Activated CD4-positive, alpha-beta T cell treated with anti-CD3 and anti-CD28 coated beads for 48 hours (primary cell): ENCODE data around the gene SLC16A8.

Experiments
- DNase-seq: peaks from one replicate; pipeline ENCODE4 v3.0.0-alpha.2; 2020

Gene SLC16A8

GRCh38 chr22:38070250-38070921, 13.6 kb downstream of the SLC16A8 start:
- DNase-seq = no peak

GRCh38 chr22:38069372-38070249, 14.4 kb downstream of the SLC16A8 start:
- no peak for DNase-seq

GRCh38 chr22:38068641-38069371, 15.2 kb downstream of the SLC16A8 start:
- DNase-seq = no peak

- no peak for DNase-seq
Measured at GRCh38 chr22:38067761-38068360, 16.1 kb downstream of the SLC16A8 start.

GRCh38 chr22:38067028-38067415, 17.0 kb downstream of the SLC16A8 start:
- DNase-seq = no peak

GRCh38 chr22:38066381-38067027, 17.5 kb downstream of the SLC16A8 start:
- no peak for DNase-seq

- no peak for DNase-seq
Measured at GRCh38 chr22:38065539-38065938, 18.4 kb downstream of the SLC16A8 start.

- no peak for DNase-seq
Measured at GRCh38 chr22:38062791-38063190, 21.2 kb downstream of the SLC16A8 start.

GRCh38 chr22:38056969-38057891, 26.8 kb downstream of the SLC16A8 start, which contains the start of gene PICK1:
TSS of gene PICK1 (plus strand) at chr22:38057404. CDS start at chr22:38057810, 406 bp downstream.
- peak; percentile 92 for DNase-seq

- DNase-seq = peak; percentile 83
Measured at GRCh38 chr22:38051900-38052862, 31.8 kb downstream of the SLC16A8 start.

- no peak for DNase-seq
Measured at GRCh38 chr22:38051261-38051660, 32.7 kb downstream of the SLC16A8 start.

GRCh38 chr22:38050720-38051119, 33.3 kb downstream of the SLC16A8 start:
- no peak for DNase-seq

- no peak for DNase-seq
Measured at GRCh38 chr22:38049812-38050619, 34.0 kb downstream of the SLC16A8 start.

GRCh38 chr22:38046070-38046748, 37.8 kb downstream of the SLC16A8 start:
- DNase-seq = no peak

GRCh38 chr22:38043151-38044039, 40.6 kb downstream of the SLC16A8 start:
- DNase-seq = no peak

- no peak for DNase-seq
Measured at GRCh38 chr22:38042488-38042790, 41.5 kb downstream of the SLC16A8 start.

GRCh38 chr22:38041760-38042487, 42.1 kb downstream of the SLC16A8 start:
- DNase-seq = no peak
